Measurements from ENCODE around the gene RNF151.
"Not testable (repeated sequence)": the region's sequence is repeated elsewhere in the genome, so short reads cannot be mapped to it uniquely, and the experiment has no call there.

The RNF151 gene

GRCh38 chr16:1960665-1961630, 5.7 kb upstream of the RNF151 start:
- no peak for DNase-seq

GRCh38 chr16:1961651-1962067, 5.0 kb upstream of the RNF151 start:
- no peak for DNase-seq

DNA sequence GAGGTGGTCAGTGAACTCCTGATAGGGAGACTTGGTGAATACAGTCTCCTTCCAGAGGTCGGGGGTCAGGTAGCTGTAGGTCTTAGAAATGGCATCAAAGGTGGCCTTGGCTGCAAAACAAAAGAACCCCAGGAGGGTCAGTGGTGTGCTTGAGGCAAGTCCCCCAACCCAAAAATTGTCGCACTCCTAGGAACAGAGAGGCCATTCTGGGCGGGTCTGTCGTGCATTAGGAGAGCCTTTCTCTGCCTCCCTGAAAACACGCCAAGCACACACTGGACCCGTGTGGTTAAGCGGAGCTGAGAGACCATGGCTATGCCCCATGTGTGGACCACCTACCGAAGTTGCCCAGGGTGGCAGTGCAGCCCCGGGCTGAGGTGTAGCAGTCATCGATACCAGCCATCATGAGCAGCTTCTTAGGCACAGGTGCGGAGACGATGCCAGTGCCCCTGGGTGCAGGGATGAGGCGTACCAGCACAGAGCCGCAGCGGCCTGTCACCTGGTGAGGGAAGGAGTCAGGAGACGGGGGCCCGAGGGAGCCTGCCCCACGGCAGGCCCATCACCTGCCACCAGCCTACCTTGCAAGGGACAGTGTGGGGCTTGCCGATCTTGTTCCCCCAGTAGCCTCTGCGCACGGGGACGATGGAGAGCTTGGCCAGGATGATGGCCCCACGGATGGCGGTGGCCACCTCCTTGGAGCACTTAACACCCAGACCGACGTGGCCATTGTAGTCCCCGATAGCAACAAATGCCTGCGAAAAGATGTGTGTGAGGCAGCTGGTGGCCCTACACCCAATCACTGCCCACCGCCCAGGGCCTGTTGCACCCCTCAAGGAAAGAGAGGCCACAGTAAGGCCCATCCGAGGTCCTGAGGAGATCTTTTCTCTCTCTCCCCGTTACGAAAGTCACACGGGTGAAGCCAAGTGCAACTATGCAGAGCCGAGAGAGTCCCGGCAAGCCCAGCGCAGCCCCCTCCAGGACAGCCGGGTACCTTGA, 4.2 kb upstream of the RNF151 start:
- not testable (repeated sequence) for DNase-seq

GRCh38 chr16:1963806-1964505, 2.7 kb upstream of the RNF151 start:
- DNase-seq = no peak

DNA sequence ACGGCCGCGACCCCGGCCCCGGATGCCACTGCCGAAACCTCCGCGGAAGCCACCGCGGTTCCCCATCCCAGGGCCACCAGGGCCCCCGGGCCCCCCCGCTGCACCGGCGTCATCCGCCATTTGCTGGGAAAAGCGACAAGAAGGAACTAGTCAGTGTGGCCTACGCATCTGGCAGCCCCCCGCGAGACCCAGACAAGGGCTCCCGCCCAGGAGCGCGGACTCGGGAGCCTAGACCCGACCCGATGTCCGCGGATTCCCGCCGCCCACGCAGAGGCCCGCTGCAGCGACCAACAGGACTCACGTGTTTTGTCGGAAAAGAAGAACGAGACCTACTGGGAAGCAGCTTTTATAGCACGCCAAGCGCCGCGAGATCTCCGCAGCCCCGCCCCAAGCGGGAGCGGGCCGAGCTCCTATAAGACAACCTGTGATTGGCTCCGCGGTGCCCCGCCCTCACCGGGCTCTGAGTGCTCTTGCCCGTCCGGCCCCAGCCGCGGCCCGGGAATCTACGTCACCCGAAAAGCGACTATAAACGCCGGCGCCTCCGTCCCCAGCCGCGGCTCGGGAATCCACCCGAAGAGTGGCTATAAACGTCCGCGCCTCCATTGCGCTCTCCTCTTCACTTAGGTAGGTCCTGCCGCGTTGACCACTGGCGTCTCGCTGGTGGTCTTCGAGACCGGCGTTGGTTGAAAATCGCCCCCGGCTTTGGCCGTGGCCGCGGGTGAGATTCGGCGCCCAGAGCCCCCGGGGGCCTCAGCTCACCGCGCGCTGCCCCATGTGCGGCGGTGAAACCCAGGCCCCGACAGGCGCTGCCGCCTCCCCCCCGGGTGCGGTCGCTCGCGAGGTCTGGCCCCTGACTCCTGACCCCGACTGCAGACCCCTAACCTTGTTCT, 1.9 kb upstream of the RNF151 start, which contains the start of gene RPS2:
TSS of gene RPS2 (minus strand) at position 321 of the 890 bp plus-strand sequence. CDS start at position 120, 201 bp downstream.
- DNase-seq = peak; percentile 99

GRCh38 chr16:1965396-1966001, 1.2 kb upstream of the RNF151 start:
- no peak for DNase-seq

DNA sequence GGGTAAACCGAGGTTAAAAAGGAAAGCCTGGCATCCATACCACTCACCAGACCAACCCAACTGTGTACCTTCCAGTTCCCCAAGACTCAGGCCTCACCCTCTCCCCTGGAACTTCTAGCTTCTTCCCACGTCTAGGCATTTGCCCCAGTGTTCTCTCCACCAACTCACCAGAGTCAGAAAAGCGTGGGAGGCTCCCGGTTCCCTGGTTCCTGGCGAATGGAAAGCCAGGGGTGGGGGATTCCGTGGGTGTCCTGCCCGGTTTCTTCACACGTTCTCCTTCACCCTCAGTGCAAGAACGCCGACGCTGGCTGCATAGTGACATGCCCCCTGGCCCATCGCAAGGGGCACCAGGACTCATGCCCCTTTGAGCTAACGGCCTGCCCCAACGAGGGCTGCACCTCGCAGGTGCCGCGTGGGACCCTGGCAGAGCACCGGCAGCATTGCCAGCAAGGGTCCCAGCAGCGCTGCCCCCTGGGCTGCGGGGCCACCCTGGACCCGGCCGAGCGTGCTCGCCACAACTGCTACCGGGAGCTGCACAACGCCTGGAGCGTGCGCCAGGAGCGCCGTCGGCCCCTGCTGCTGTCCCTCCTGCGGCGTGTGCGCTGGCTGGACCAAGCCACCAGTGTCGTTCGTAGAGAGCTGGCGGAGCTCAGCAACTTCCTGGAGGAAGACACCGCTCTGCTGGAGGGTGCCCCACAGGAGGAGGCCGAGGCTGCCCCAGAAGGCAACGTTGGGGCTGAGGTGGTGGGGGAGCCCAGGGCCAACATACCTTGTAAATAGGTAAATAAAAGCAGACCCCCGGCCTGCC, 1.7 kb downstream of the RNF151 start:
- DNase-seq = no peak

GRCh38 chr16:1971796-1972489, 5.3 kb downstream of the RNF151 start, which contains the start of gene TBL3:
Gene TBL3, plus strand, starts transcription at chr16:1972053. Its CDS starts 112 bp downstream, at chr16:1972165.
- peak; percentile 96 for DNase-seq

- no peak for DNase-seq
These were observed 5.8 kb downstream of the RNF151 start for GRCh38 chr16:1972490-1972877.

DNA sequence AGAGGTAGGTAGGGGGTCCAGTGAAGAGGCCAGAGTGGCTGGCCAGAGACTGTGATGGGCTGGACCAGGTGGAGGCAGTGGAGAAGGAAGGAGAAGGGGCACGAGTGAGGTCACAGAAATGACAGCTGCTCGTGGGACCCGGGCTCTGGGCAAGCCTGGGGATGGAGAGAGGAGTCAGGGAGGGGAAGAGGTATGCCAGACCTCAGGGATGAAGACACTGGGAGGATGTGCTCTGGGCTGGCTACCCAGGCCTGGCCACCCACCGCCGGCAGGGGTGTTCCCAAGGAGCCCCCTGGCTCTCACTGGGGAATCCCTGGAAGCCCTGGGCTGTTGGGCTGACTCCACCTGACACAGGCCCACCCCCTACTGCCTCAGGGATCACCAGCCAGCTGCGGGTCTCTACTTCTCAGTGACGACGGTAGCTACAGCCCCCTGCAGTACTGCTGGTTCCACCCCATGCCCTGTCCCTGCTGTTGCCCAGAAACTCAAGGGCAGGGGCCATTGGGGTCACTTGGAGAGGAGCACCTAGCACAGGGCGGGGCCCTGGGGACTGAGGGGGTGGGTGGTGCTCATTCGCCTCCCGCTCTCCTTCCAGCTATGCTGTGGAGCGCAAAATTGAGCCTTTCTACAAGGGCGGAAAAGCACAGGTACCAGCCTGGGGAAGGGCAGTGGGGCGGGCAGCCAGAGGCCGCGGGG, 7.0 kb downstream of the RNF151 start:
- DNase-seq = peak; percentile 16

- peak; percentile 13 for DNase-seq
These were observed 7.8 kb downstream of the RNF151 start for GRCh38 chr16:1974157-1975070.

DNA sequence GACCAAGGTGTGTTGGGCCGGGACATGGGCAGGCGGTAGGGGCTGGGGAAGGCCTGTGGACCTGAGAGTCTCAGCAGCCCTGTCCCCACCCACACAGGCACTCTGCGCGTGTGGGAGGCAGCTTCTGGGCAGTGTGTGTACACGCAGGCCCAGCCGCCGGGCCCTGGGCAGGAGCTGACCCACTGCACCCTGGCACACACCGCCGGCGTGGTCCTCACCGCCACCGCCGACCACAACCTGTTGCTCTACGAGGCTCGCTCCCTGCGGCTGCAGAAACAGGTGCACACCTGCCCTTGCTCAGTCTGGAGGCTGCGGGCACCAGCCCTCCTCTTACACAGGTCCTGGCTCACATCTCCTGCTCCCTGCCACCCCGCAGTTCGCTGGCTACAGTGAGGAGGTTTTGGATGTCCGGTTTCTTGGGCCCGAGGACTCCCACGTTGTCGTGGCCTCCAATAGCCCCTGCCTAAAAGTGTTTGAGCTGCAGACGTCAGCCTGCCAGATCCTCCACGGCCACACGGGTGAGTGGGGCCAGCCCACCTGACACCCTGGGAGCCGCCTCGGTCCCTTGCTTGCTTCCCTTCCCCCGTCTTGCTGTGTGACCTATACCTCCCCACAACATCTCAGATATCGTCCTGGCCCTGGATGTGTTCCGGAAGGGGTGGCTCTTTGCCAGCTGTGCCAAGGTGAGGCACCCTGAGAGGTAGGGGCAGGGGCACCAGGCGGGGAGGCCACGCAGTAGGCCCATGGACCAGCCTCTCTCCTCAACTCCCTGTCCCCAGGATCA, 9.0 kb downstream of the RNF151 start:
- DNase-seq = no peak

DNA sequence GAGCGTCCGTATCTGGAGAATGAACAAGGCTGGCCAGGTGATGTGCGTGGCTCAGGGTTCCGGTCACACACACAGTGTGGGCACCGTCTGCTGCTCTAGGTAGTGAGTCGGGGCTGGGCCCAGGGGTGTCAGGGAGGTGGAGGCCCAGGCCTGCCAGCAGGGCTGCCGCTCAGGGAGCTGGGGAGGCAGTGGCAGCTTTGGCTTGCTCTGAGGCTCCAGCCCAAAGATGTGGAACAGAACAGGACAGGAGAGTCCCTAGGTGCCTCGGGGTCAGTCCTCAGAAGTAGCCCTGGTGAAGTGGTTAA, 9.5 kb downstream of the RNF151 start:
- no peak for DNase-seq

DNA sequence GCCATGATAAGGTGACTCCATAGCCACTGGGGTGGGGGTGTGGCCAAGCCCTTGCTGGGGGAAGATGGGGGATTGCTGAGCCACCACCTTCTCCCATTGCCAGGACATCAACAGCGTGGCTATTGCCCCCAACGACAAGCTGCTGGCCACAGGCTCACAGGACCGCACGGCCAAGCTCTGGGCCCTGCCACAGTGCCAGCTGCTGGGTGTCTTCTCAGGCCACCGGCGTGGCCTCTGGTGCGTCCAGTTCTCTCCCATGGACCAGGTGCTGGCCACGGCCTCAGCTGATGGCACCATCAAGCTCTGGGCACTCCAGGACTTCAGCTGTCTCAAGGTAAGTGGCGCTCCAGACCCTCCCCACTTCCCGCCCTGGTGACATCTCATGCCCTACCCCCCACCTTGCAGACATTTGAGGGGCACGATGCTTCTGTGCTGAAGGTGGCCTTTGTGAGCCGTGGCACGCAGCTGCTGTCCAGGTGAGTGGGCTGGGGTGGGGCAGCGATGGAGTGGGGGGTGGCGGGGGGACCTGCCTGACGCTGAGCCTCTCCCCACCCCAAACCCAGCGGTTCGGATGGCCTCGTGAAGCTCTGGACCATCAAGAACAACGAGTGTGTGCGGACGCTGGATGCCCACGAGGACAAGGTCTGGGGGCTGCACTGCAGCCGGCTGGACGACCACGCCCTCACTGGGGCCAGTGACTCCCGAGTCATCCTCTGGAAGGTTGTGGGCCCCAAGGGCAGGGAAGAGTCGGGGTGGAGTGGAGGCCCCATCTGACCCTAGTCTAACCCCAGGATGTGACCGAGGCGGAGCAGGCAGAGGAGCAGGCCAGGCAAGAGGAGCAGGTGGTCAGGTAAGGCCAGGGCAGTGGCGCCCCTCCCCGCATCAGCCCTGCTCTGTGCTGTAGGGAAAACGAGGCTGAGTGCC, 10.6 kb downstream of the RNF151 start:
- no peak for DNase-seq

- no peak for DNase-seq
These were observed 11.2 kb downstream of the RNF151 start for GRCh38 chr16:1977875-1978268.

Data from activated CD8-positive, alpha-beta memory T cell treated with anti-CD3 and anti-CD28 coated beads, Interleukin-2, amount 50 U/mL, for 4 hours (primary cell).